HepG2 (cell line): ENCODE measurements around the gene NME7. TPM values are rescaled to one million over a fixed set of nuclear protein-coding genes. Genes with fewer than 3 reads are reported as not detected.

Experiments used
- ATAC-seq: fragments of 200-7000 bp; cut with Tn5 transposase; 3 replicates; pipeline ENCODE4 v1.9.1; 2020; ENCODE audit warnings: mild to moderate bottlenecking, moderate library complexity
- BruUV-seq: library from RNA; stranded (reverse); fragments of 400-500 nt; replicated peaks from 2 replicates; lab custom pipeline; 2021; lab: Mats Ljungman, UMichigan
- CTCF ChIA-PET: fragments of 300-600 bp; formaldehyde crosslinking; extraction: SDS; loops from one replicate; lab custom pipeline; 2021; ENCODE audit warnings: low total read pairs, inconsistent platforms, low intra/inter-chr PET ratio; lab: Yijun Ruan, JAX
- POLR2A ChIA-PET: fragments of 350-600 bp; sonication (Branson Sonifier 250); formaldehyde crosslinking; loops from one replicate; lab custom pipeline; 2020; ENCODE audit warnings: antibody characterized with exemption, inconsistent platforms; lab: Yijun Ruan, JAX
- DNase-seq: peaks from one replicate; pipeline ENCODE4 v3.0.0-alpha.2; 2015; ENCODE audit warnings: low spot score
- FAIRE-seq: peaks from 3 replicates; lab custom pipeline; 2011; peaks lifted over from hg19 to GRCh38; lab: Jason Lieb, UNC
- H2AFZ ChIP-seq: one replicate; pipeline ENCODE4 v1.6.1; 2011; ENCODE audit warnings: low read length, inconsistent platforms
- H3K27ac ChIP-seq: fragments of 300-600 bp; 3 replicates; pipeline ENCODE4 v1.8.0; 2011; ENCODE audit warnings: mixed run types, mild to moderate bottlenecking, mixed read lengths, low read length, inconsistent platforms; ENCODE audit not compliant: insufficient read depth; ENCODE audit errors: extremely low read length
- H3K27me3 ChIP-seq, 2 experiments: fragments of 200-600 bp in 1 of 2; 2 replicates in 1 of 2; 3 replicates in 1 of 2; pipeline versions ENCODE4 v1.6.0 to v1.8.0; 2011; ENCODE audit warnings: low read length in 2 of 2, mild to moderate bottlenecking in 2 of 2, moderate library complexity in 2 of 2, inconsistent platforms in 1 of 2; ENCODE audit not compliant: insufficient read depth in 2 of 2, control insufficient read depth in 1 of 2
- H3K36me3 ChIP-seq, 2 experiments: fragments of 200-600 bp in 1 of 2; replicated peaks in 1 of 2; 2 replicates in 1 of 2; 3 replicates in 1 of 2; pipeline versions ENCODE4 v1.5.1 to v1.8.0; 2011; ENCODE audit warnings: low read length in 2 of 2, inconsistent platforms in 1 of 2; ENCODE audit not compliant: insufficient read depth in 2 of 2, control insufficient read depth in 1 of 2
- H3K4me1 ChIP-seq: 2 replicates; pipeline ENCODE4 v1.5.1; 2012; ENCODE audit warnings: low read length, inconsistent platforms; ENCODE audit not compliant: insufficient read depth
- H3K4me2 ChIP-seq: 2 replicates; pipeline ENCODE4 v1.6.0; 2011; ENCODE audit warnings: low read depth, low read length, inconsistent platforms
- H3K4me3 ChIP-seq, 3 experiments: fragments of 200-600 bp in 1 of 3; sonication (generic), shearing (Covaris generic) in 1 of 3; replicated peaks in 1 of 3; 2 replicates each; pipeline ENCODE4 v1.5.1; 2011 to 2016; ENCODE audit warnings: low read length in 3 of 3, inconsistent platforms in 2 of 3, low read depth in 2 of 3, mild to moderate bottlenecking in 2 of 3, control low read depth in 1 of 3, mixed read lengths in 1 of 3; ENCODE audit not compliant: insufficient read depth in 1 of 3
- H3K79me2 ChIP-seq: one replicate; pipeline ENCODE4 v1.6.1; 2011; ENCODE audit warnings: low read length, inconsistent platforms; ENCODE audit not compliant: insufficient read depth
- H3K9ac ChIP-seq: 2 replicates; pipeline ENCODE4 v1.6.0; 2011; ENCODE audit warnings: mild to moderate bottlenecking, low read depth, low read length, inconsistent platforms; ENCODE audit not compliant: insufficient read depth
- H3K9me3 ChIP-seq: 2 replicates; pipeline ENCODE4 v1.5.1; 2012; ENCODE audit warnings: mild to moderate bottlenecking, low read length
- H4K20me1 ChIP-seq: 2 replicates; pipeline ENCODE4 v1.6.0; 2011; ENCODE audit warnings: inconsistent platforms, mild to moderate bottlenecking, low read length, moderate library complexity; ENCODE audit not compliant: insufficient read depth
- AKNA ChIP-seq: sonication (generic); formaldehyde crosslinking; IDR thresholded peaks from 2 replicates; pipeline ENCODE4 v1.4.0; 2020; ENCODE audit warnings: missing genetic modification reagents, borderline replicate concordance
- BORCS8-MEF2B ChIP-seq: sonication (generic); formaldehyde crosslinking; IDR thresholded peaks from 2 replicates; pipeline ENCODE4 v1.8.0; 2022; ENCODE audit warnings: mild to moderate bottlenecking, missing genetic modification reagents
- FOXO1 ChIP-seq: sonication (generic); formaldehyde crosslinking; IDR thresholded peaks from 2 replicates; pipeline ENCODE4 v1.4.0; 2020; ENCODE audit warnings: missing genetic modification reagents
- MAF1 ChIP-seq: sonication (generic); formaldehyde crosslinking; IDR thresholded peaks from 2 replicates; pipeline ENCODE4 v1.5.0; 2020; ENCODE audit warnings: missing genetic modification reagents, borderline replicate concordance
- NFRKB ChIP-seq: fragments of 450-650 bp; IDR thresholded peaks from 2 replicates; pipeline ENCODE4 v1.6.1; 2017
- PRDM15 ChIP-seq: sonication (generic); formaldehyde crosslinking; IDR thresholded peaks from 2 replicates; pipeline ENCODE4 v1.4.0; 2020; ENCODE audit warnings: missing genetic modification reagents
- SMAD1 ChIP-seq: sonication (generic); formaldehyde crosslinking; IDR thresholded peaks from 2 replicates; pipeline ENCODE4 v1.4.0; 2020; ENCODE audit warnings: missing genetic modification reagents, low read depth, mild to moderate bottlenecking, borderline replicate concordance
- THYN1 ChIP-seq: sonication (generic); formaldehyde crosslinking; IDR thresholded peaks from 2 replicates; pipeline ENCODE4 v1.8.1; 2023; ENCODE audit warnings: low read depth, mild to moderate bottlenecking, moderate library complexity, missing genetic modification reagents, borderline replicate concordance
- ZNF230 ChIP-seq: sonication (generic); formaldehyde crosslinking; IDR thresholded peaks from 2 replicates; pipeline ENCODE4 v1.4.0; 2020; ENCODE audit warnings: mild to moderate bottlenecking, missing genetic modification reagents
- ZNF382 ChIP-seq: sonication (generic); formaldehyde crosslinking; IDR thresholded peaks from 2 replicates; pipeline ENCODE4 v1.5.0; 2020; ENCODE audit warnings: missing genetic modification reagents, mild to moderate bottlenecking, borderline replicate concordance
- ZNF432 ChIP-seq: sonication (generic); formaldehyde crosslinking; IDR thresholded peaks from 2 replicates; pipeline ENCODE4 v1.5.0; 2020; ENCODE audit warnings: missing genetic modification reagents, mild to moderate bottlenecking, borderline replicate concordance
- ZZZ3 ChIP-seq: sonication (generic); formaldehyde crosslinking; IDR thresholded peaks from 2 replicates; pipeline ENCODE4 v1.4.0; 2020; ENCODE audit warnings: missing genetic modification reagents, mild to moderate bottlenecking, borderline replicate concordance
- WGBS: methylation state at CpG from one replicate; pipeline ENCODE4 v1.1.6; 2017; ENCODE audit warnings: low lambda C conversion rate; 5-methylcytosine and 5-hydroxymethylcytosine counted together
- in situ Hi-C: cut with HindIII; loops from 2 replicates; pipeline ENCODE4 v1.10.0; 2017; ENCODE audit warnings: low pct_unique_long_range_greater_than_20kb; ENCODE audit not compliant: extremely low pct_ligation_motif_present
- intact Hi-C: fragments of 100-400 bp; cut with micrococcal nuclease; formaldehyde crosslinking; loops from one replicate; pipeline ENCODE4 v1.10.0; 2022; ENCODE audit not compliant: unreplicated experiment
- polyA plus RNA-seq, 8 experiments: library from polyadenylated mRNA; depleted of rRNA in 3 of 8; stranded (reverse) in 7 of 8; unstranded in 1 of 8; fragments of >200 nt; fragmentation: Illumina TruSeq in 4 of 8; extraction: Trizol in 4 of 8; gene quantifications; 2 replicates each; pipeline versions ENCODE4 v1.2.1 to v1.2.3, GENCODE V29; 2011 to 2016; ENCODE audit warnings: low read depth in 4 of 8, missing spikeins in 1 of 8, mixed read lengths in 1 of 8; ENCODE audit not compliant: insufficient read depth in 1 of 8
- total RNA-seq, 5 experiments: library from RNA; depleted of rRNA; stranded (reverse); fragments of >200 nt; fragmentation: Illumina TruSeq; extraction: Trizol; gene quantifications; 2 replicates each; pipeline ENCODE4 v1.2.3, GENCODE V29; 2016; ENCODE audit warnings: low read depth in 1 of 5
- TF ChIP-seq, protein P1 (sequence below): sonication (generic); formaldehyde crosslinking; IDR thresholded peaks from 2 replicates; pipeline ENCODE4 v1.8.1; 2023; ENCODE audit warnings: mild to moderate bottlenecking, missing genetic modification reagents, borderline replicate concordance

NME7 gene
- total and polyA plus RNA-seq, 2 of the 13 experiments (the other 11 are each of a cell fraction or from before 2014, with no cell fraction given): 9.4 to 22.5 TPM

DNA sequence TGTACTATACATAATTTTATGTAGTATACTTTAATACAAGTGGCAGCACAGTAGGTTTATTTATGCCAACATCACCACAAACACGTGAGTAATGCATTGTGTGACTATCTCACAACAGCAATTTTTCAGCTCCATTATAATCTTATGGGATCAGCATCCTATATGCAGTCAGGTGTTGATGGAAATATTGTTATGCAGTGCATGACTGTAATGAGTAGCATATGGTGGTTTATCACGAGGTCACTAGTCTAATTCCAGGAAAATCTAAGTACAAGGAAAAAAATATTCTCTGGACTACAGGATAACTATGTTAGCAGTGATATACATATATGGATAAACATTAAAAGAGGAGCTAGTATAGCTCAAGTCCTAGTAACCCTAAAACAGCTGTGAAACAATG is 192.1 kb downstream of the NME7 start:
- POLR2A ChIA-PET: no interaction called here
- Histone ChIP-seq H3K9me3 (no peaks in the 10 kb centered on the region), H3K27ac (no peak overlapping the region), H3K4me3 (no peak overlapping the region), H3K4me2 (no peak overlapping the region), H3K79me2 (no peaks in the 10 kb centered on the region), H3K27me3 (no peaks in the 10 kb centered on the region), H3K36me3 (no peaks in the 10 kb centered on the region), H2AFZ (no peak overlapping the region), H4K20me1 (no peaks in the 10 kb centered on the region), H3K9ac (no peak overlapping the region), H3K4me1 (no peaks in the 10 kb centered on the region)
- CTCF ChIA-PET: no interaction called here
- intact Hi-C loops (no loop called here), in situ Hi-C loops (no loop called here)
- DNase-seq: no peak
- BruUV-seq: no TSS peak
- 75% methylated on average over 2 of the region's 2 CpGs for WGBS
- ATAC-seq: no peak
- no peak for TF ChIP-seq MAF1 (CRISPR knock-in tag)
- TF ChIP-seq, protein P1, sequence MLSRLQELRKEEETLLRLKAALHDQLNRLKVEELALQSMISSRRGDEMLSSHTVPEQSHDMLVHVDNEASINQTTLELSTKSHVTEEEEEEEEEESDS (CRISPR knock-in tag): no peak
- no peak for TF ChIP-seq PRDM15 (CRISPR knock-in tag)
- TF ChIP-seq ZNF230 (CRISPR knock-in tag): no peak
- no peak for TF ChIP-seq ZZZ3 (CRISPR knock-in tag)
- TF ChIP-seq NFRKB: no peak
- no peak for TF ChIP-seq BORCS8-MEF2B (CRISPR knock-in tag)
- TF ChIP-seq THYN1 (CRISPR knock-in tag): no peak
- TF ChIP-seq ZNF382 (CRISPR knock-in tag): no peak
- no peak for TF ChIP-seq ZNF432
- TF ChIP-seq AKNA (CRISPR knock-in tag): no peak
- no peak for TF ChIP-seq SMAD1 (CRISPR knock-in tag)
- TF ChIP-seq FOXO1 (CRISPR knock-in tag): no peak
- FAIRE-seq: no peak
